H1 (cell line): Measurements from ENCODE around the gene INHBB. TPM values are rescaled to one million over a fixed set of nuclear protein-coding genes. Genes with fewer than 3 reads are reported as not detected.

Experiments used
- CTCF ChIA-PET: fragments of 300-600 bp; sonication (Branson Sonifier 250); formaldehyde crosslinking; loops from one replicate; lab custom pipeline; 2021; ENCODE audit not compliant: partially characterized antibody; lab: Charles Lee
- POLR2A ChIA-PET: fragments of 300-600 bp; sonication (Branson Sonifier 250); formaldehyde crosslinking; loops from one replicate; lab custom pipeline; 2021; ENCODE audit warnings: inconsistent platforms; ENCODE audit not compliant: partially characterized antibody; lab: Charles Lee
- DNase-seq, 2 experiments: peaks; one replicate each; pipeline versions ENCODE4 v3.0.0 to v3.0.0-alpha.2; 2010 to 2022; ENCODE audit warnings: low spot score in 2 of 2, low read depth in 1 of 2, mixed read lengths in 1 of 2
- FAIRE-seq: peaks from 2 replicates; lab custom pipeline; 2011; peaks lifted over from hg19 to GRCh38; lab: Jason Lieb, UNC
- H2AFZ ChIP-seq: 2 replicates; pipeline ENCODE4 v1.8.1; 2012; ENCODE audit warnings: low read length, inconsistent platforms
- H2AK5ac ChIP-seq: 2 replicates; pipeline ENCODE4 v1.6.1; 2013; ENCODE audit warnings: low read depth, low read length
- H2BK120ac ChIP-seq: replicated peaks from 2 replicates; pipeline ENCODE3; 2013; ENCODE audit warnings: low read depth, low read length, inconsistent platforms
- H2BK12ac ChIP-seq: 2 replicates; pipeline ENCODE4 v1.6.1; 2013; ENCODE audit warnings: low read depth, low read length
- H2BK15ac ChIP-seq: 2 replicates; pipeline ENCODE4 v1.6.1; 2013; ENCODE audit warnings: low read length
- H2BK20ac ChIP-seq: 2 replicates; pipeline ENCODE4 v1.6.1; 2013; ENCODE audit warnings: low read length
- H2BK5ac ChIP-seq: 2 replicates; pipeline ENCODE4 v1.6.1; 2013; ENCODE audit warnings: low read depth, low read length
- H3K14ac ChIP-seq: 2 replicates; pipeline ENCODE4 v1.6.1; 2013; ENCODE audit warnings: inconsistent platforms; ENCODE audit not compliant: insufficient read length
- H3K18ac ChIP-seq: 2 replicates; pipeline ENCODE4 v1.6.1; 2013; ENCODE audit warnings: low read length; ENCODE audit errors: extremely low read depth
- H3K23ac ChIP-seq: 2 replicates; pipeline ENCODE4 v1.6.1; 2013; ENCODE audit warnings: inconsistent platforms; ENCODE audit not compliant: insufficient read length
- H3K23me2 ChIP-seq: 2 replicates; pipeline ENCODE4 v1.6.1; 2013; ENCODE audit warnings: low read depth, low read length
- H3K27ac ChIP-seq: 2 replicates; pipeline ENCODE4 v1.6.1; 2011; ENCODE audit warnings: low read depth, low read length, inconsistent platforms
- H3K27me3 ChIP-seq, 4 experiments: replicated peaks in 1 of 4; 1 replicate in 1 of 4; 2 replicates in 3 of 4; pipeline versions ENCODE4 v1.6.1 to v1.8.1; 2011 to 2013; ENCODE audit warnings: low read length in 3 of 4, mild to moderate bottlenecking in 3 of 4, inconsistent platforms in 2 of 4, mixed read lengths in 2 of 4, moderate library complexity in 1 of 4; ENCODE audit not compliant: control insufficient read depth in 3 of 4, insufficient read depth in 3 of 4; ENCODE audit errors: extremely low read depth in 1 of 4
- H3K36me3 ChIP-seq, 4 experiments: 2 replicates each; pipeline versions ENCODE4 v1.6.1 to v1.8.1; 2011 to 2013; ENCODE audit warnings: mild to moderate bottlenecking in 4 of 4, low read length in 3 of 4, moderate library complexity in 2 of 4, control low read depth in 1 of 4, inconsistent platforms in 1 of 4; ENCODE audit not compliant: insufficient read depth in 4 of 4, control insufficient read depth in 2 of 4
- H3K4ac ChIP-seq: replicated peaks from 2 replicates; pipeline ENCODE3; 2013; ENCODE audit warnings: low read length, low read depth, mixed read lengths, inconsistent platforms; ENCODE audit not compliant: insufficient read length
- H3K4me1 ChIP-seq, 4 experiments: replicated peaks in 1 of 4; 1 replicate in 1 of 4; 2 replicates in 3 of 4; pipeline versions ENCODE4 v1.6.1 to v1.8.1; 2011 to 2013; ENCODE audit warnings: low read length in 3 of 4, inconsistent platforms in 2 of 4, mixed read lengths in 1 of 4; ENCODE audit not compliant: insufficient read depth in 4 of 4, control insufficient read depth in 3 of 4
- H3K4me2 ChIP-seq, 2 experiments: 2 replicates each; pipeline versions ENCODE4 v1.6.1 to v1.8.1; 2011 to 2013; ENCODE audit warnings: low read depth in 2 of 2, low read length in 2 of 2, control low read depth in 1 of 2, inconsistent platforms in 1 of 2, mild to moderate bottlenecking in 1 of 2; ENCODE audit not compliant: insufficient read depth in 1 of 2
- H3K4me3 ChIP-seq, 4 experiments: fragments of 200-600, 300-600 bp in 1 of 4; sonication (generic), shearing (Covaris generic), sonication (Bioruptor Twin) in 1 of 4; 2 replicates each; pipeline versions ENCODE4 v1.5.1 to v1.8.1; 2011 to 2016; ENCODE audit warnings: low read length in 4 of 4, low read depth in 3 of 4, control low read depth in 2 of 4, inconsistent platforms in 2 of 4, mild to moderate bottlenecking in 2 of 4, mixed read lengths in 1 of 4, moderate library complexity in 1 of 4; ENCODE audit not compliant: insufficient read depth in 2 of 4; ENCODE audit errors: extremely low read depth in 1 of 4
- H3K56ac ChIP-seq: replicated peaks from 2 replicates; pipeline ENCODE3; 2013; ENCODE audit warnings: low read depth, mild to moderate bottlenecking, mixed read lengths, low read length, inconsistent platforms; ENCODE audit not compliant: insufficient read length
- H3K79me1 ChIP-seq: 2 replicates; pipeline ENCODE4 v1.6.1; 2013; ENCODE audit warnings: low read depth, low read length, control low read depth
- H3K79me2 ChIP-seq, 2 experiments: 2 replicates each; pipeline versions ENCODE4 v1.6.1 to v1.8.1; 2012 to 2013; ENCODE audit warnings: low read length in 2 of 2, mild to moderate bottlenecking in 2 of 2, inconsistent platforms in 1 of 2; ENCODE audit not compliant: insufficient read depth in 2 of 2, control insufficient read depth in 1 of 2
- H3K9ac ChIP-seq, 4 experiments: replicated peaks in 1 of 4; 1 replicate in 1 of 4; 2 replicates in 3 of 4; pipeline versions ENCODE4 v1.6.1 to v1.8.1; 2011 to 2013; ENCODE audit warnings: low read depth in 3 of 4, low read length in 3 of 4, control low read depth in 2 of 4, mild to moderate bottlenecking in 2 of 4, moderate library complexity in 2 of 4, inconsistent platforms in 1 of 4; ENCODE audit errors: extremely low read depth in 1 of 4
- H3K9me3 ChIP-seq, 2 experiments: 2 replicates each; pipeline versions ENCODE4 v1.6.1 to v1.8.1; 2012 to 2013; ENCODE audit warnings: mild to moderate bottlenecking in 2 of 2, moderate library complexity in 2 of 2, control low read depth in 1 of 2, inconsistent platforms in 1 of 2, low read depth in 1 of 2, low read length in 1 of 2, mixed read lengths in 1 of 2; ENCODE audit not compliant: insufficient read depth in 2 of 2
- H4K20me1 ChIP-seq, 2 experiments: replicated peaks in 1 of 2; 2 replicates each; pipeline versions ENCODE3 to v1.8.1; 2011 to 2013; ENCODE audit warnings: inconsistent platforms in 2 of 2, low read length in 2 of 2, mild to moderate bottlenecking in 1 of 2; ENCODE audit not compliant: insufficient read depth in 2 of 2, control insufficient read depth in 1 of 2
- H4K5ac ChIP-seq: 2 replicates; pipeline ENCODE4 v1.6.1; 2013; ENCODE audit warnings: low read length, low read depth, mixed read lengths, inconsistent platforms; ENCODE audit not compliant: insufficient read length
- H4K8ac ChIP-seq: 2 replicates; pipeline ENCODE4 v1.8.0; 2013; ENCODE audit warnings: mild to moderate bottlenecking, moderate library complexity, low read length, inconsistent platforms; ENCODE audit not compliant: insufficient read depth; ENCODE audit errors: extremely low read depth
- H4K91ac ChIP-seq: replicated peaks from 2 replicates; pipeline ENCODE3; 2013; ENCODE audit warnings: low read length, mixed read lengths, inconsistent platforms; ENCODE audit not compliant: insufficient read length
- BRCA1 ChIP-seq: IDR thresholded peaks from 2 replicates; pipeline ENCODE4 v1.6.1; 2012; ENCODE audit warnings: low read depth, low read length, improper control_type of control experiment
- HDAC6 ChIP-seq: IDR thresholded peaks from one replicate; pipeline ENCODE4 v1.7.1; 2012; ENCODE audit warnings: low read depth, mild to moderate bottlenecking, inconsistent platforms, low read length, moderate library complexity
- SIX5 ChIP-seq: IDR thresholded peaks from 2 replicates; pipeline ENCODE4 v1.6.1; 2011; ENCODE audit warnings: mild to moderate bottlenecking, low read depth, low read length
- SP4 ChIP-seq: IDR thresholded peaks from 2 replicates; pipeline ENCODE4 v1.6.1; 2012; ENCODE audit warnings: low read length, inconsistent platforms
- SUZ12 ChIP-seq: fragments of 200-600 bp; sonication (generic); IDR thresholded peaks from 2 replicates; pipeline ENCODE4 v1.6.1; 2012; ENCODE audit warnings: mild to moderate bottlenecking, inconsistent platforms, low read length, moderate library complexity, mixed read lengths
- TAF7 ChIP-seq: optimal IDR thresholded peaks from 2 replicates; pipeline ENCODE3; 2011; ENCODE audit warnings: low read depth, mild to moderate bottlenecking, inconsistent platforms, low read length, moderate library complexity, borderline replicate concordance
- ZNF274 ChIP-seq: IDR thresholded peaks from 2 replicates; pipeline ENCODE4 v1.7.0; 2012; ENCODE audit warnings: low read length, borderline replicate concordance; ENCODE audit errors: extremely low read depth
- WGBS, 2 experiments: shearing (Covaris generic) in 1 of 2; methylation state at CpG; one replicate each; pipeline versions ENCODE4 v1.1.6 to v1.1.7; 2013 to 2015; ENCODE audit warnings: low lambda C conversion rate in 2 of 2, mixed read lengths in 2 of 2, inconsistent platforms in 1 of 2, low coverage in 1 of 2, missing lambda C conversion rate in 1 of 2; ENCODE audit not compliant: insufficient replicate concordance in 2 of 2, insufficient coverage in 1 of 2, insufficient read length in 1 of 2; ENCODE audit errors: extremely low coverage in 1 of 2, missing lambda C conversion rate in 1 of 2; 5-methylcytosine and 5-hydroxymethylcytosine counted together
- polyA plus RNA-seq, 7 experiments: library from polyadenylated mRNA; depleted of rRNA in 3 of 7; stranded (reverse) in 5 of 7; unstranded in 2 of 7; fragments of >200 nt in 5 of 7; fragments of 200-250 nt in 2 of 7; gene quantifications; 1 replicate in 5 of 7; 2 replicates in 1 of 7; 4 replicates in 1 of 7; pipeline versions ENCODE4 v1.2.1 to v1.2.3, GENCODE V29; 2011 to 2013; ENCODE audit warnings: missing spikeins in 2 of 7, mixed read lengths in 2 of 7
- total RNA-seq: library from RNA; stranded (reverse); fragmentation: NEBNext Ultra II Directional; extraction: Animal tissue kit (Norgen Biotek cat#: 25700); gene quantifications from 2 replicates; pipeline ENCODE4 v1.2.1, GENCODE V29; 2021

The INHBB gene
- total and polyA plus RNA-seq, 2 of the 8 experiments (the other 6 are each of a cell fraction or from before 2014, with no cell fraction given): 0.30 to 0.32 TPM

- Histone ChIP-seq H3K4ac (peak overlapping the region; percentile 96), H3K23ac (no peak overlapping the region), H2BK20ac (peak overlapping the region; percentile 94), H3K36me3 (no peaks in the 10 kb centered on the region), H3K79me1 (no peaks in the 10 kb centered on the region), H3K18ac (peak overlapping the region; percentile 93), H3K27me3 (peaks cover 0 to 36% (median 18%) of the 10 kb centered on the region in 4 experiments; a peak in 5 of 7 replicates), H2BK15ac (peak overlapping the region; percentile 100), H3K4me1 (peaks cover 18 to 31% (median 25%) of the 10 kb centered on the region in 4 experiments), H3K56ac (peak overlapping the region; percentile 88), H3K9me3 (no peaks in the 10 kb centered on the region), H2BK5ac (peak overlapping the region; percentile 94), H4K8ac (no peak overlapping the region), H4K20me1 (peaks cover 0 to 3% of the 10 kb centered on the region in 2 experiments), H3K23me2 (peaks cover 5% of the 10 kb centered on the region), H3K14ac (peak overlapping the region; percentile 42), H2BK12ac (peak overlapping the region; percentile 100), H3K4me2 (peak overlapping the region; percentile 69 to 88), H2AFZ (no peak overlapping the region), H2AK5ac (peak overlapping the region; percentile 100), H2BK120ac (peak overlapping the region; percentile 97), H3K27ac (peak overlapping the region; percentile 21; the same call in 1 of the 2 replicates), H4K5ac (peak overlapping the region; percentile 40), H3K4me3 (peak overlapping the region in 2 of 4 experiments; percentile 12 to 43; a peak in 2 of 8 replicates), H3K9ac (no peak overlapping the region; a peak in 1 of 7 replicates), H4K91ac (peak overlapping the region; percentile 99), H3K79me2 (no peaks in the 10 kb centered on the region)
- no peak for DNase-seq
- ChIA-PET POLR2A (no interaction called here), CTCF (interaction anchor here (1.4 kb wide), 1 partner anchor 20 kb away, joined by 4 read pairs; no protein-coding TSS in a partner anchor)
- FAIRE-seq: no peak
- WGBS, 2 experiments: 53% methylated on average over 4 of the region's 4 CpGs; no CpG with 5 or more reads in 1 of the 2 experiments
- TF ChIP-seq HDAC6 (no peak), ZNF274 (no peak), SP4 (no peak), SUZ12 (no peak), TAF7 (no peak), BRCA1 (no peak), SIX5 (no peak)
These were observed 26.9 kb downstream of the INHBB start for GRCh38 chr2:120372816-120373215.
